AG04449 (cell line): ENCODE data around the gene AFF2.

ENCODE experiments used
- CTCF ChIA-PET: fragments of 350-600 bp; formaldehyde crosslinking; extraction: SDS; loops from one replicate; lab custom pipeline; 2021; ENCODE audit warnings: antibody characterized with exemption; lab: Yijun Ruan, JAX
- POLR2A ChIA-PET: fragments of 400-600, 350-600 bp; formaldehyde crosslinking; extraction: SDS; loops from one replicate; lab custom pipeline; 2020; ENCODE audit warnings: antibody characterized with exemption, inconsistent platforms; lab: Yijun Ruan, JAX
- DNase-seq: peaks from one replicate; pipeline ENCODE4 v3.0.0-alpha.2; 2010; ENCODE audit warnings: low read depth, low spot score
- H3K4me3 ChIP-seq: 2 replicates; pipeline ENCODE4 v1.5.1; 2011; ENCODE audit warnings: low read depth, mild to moderate bottlenecking, control low read depth, low read length
- CTCF ChIP-seq: IDR thresholded peaks from one replicate; pipeline ENCODE4 v1.5.1; 2011; ENCODE audit warnings: mild to moderate bottlenecking, moderate library complexity, low read length, control low read depth, inconsistent platforms; ENCODE audit not compliant: insufficient read depth; ENCODE audit errors: missing control alignments

The AFF2 gene

GRCh38 chrX:148624951-148625474 is 124.6 kb downstream of the AFF2 start:
- CTCF ChIA-PET, result no interaction called here
- H3K4me3 ChIP-seq, result no peak overlapping the region
- TF ChIP-seq CTCF, result no peak
- no peak for DNase-seq
- POLR2A ChIA-PET, result no interaction called here

GRCh38 chrX:148628621-148629020 is 128.2 kb downstream of the AFF2 start:
- POLR2A ChIA-PET, result no interaction called here
- H3K4me3 ChIP-seq, result no peak overlapping the region
- no peak for DNase-seq
- no peak for TF ChIP-seq CTCF
- CTCF ChIA-PET, result no interaction called here

GRCh38 chrX:148629434-148629833 is 129.0 kb downstream of the AFF2 start:
- ChIA-PET POLR2A (no interaction called here), CTCF (no interaction called here)
- H3K4me3 ChIP-seq, result no peak overlapping the region
- DNase-seq, result no peak
- TF ChIP-seq CTCF, result no peak

GRCh38 chrX:148632444-148632843 is 132.0 kb downstream of the AFF2 start:
- POLR2A ChIA-PET, result no interaction called here
- no peak for TF ChIP-seq CTCF
- H3K4me3 ChIP-seq, result no peak overlapping the region
- DNase-seq, result no peak
- CTCF ChIA-PET, result no interaction called here

GRCh38 chrX:148633218-148633908 is 132.9 kb downstream of the AFF2 start:
- CTCF ChIA-PET, result no interaction called here
- no peak for TF ChIP-seq CTCF
- DNase-seq, result no peak
- POLR2A ChIA-PET, result no interaction called here
- H3K4me3 ChIP-seq, result no peak overlapping the region

- ChIA-PET CTCF (no interaction called here), POLR2A (no interaction called here)
- no peak overlapping the region for H3K4me3 ChIP-seq
- no peak for TF ChIP-seq CTCF
- no peak for DNase-seq
These were observed 134.2 kb downstream of the AFF2 start for GRCh38 chrX:148634591-148634990.
